8988T (cell line): ENCODE measurements around the gene SP100.

ENCODE experiments used
- DNase-seq: peaks from one replicate; pipeline ENCODE4 v3.0.0; 2011

Gene SP100

GRCh38 chr2:230564805-230565779 lies 149.1 kb downstream of the SP100 start:
- no peak for DNase-seq

- DNase-seq = no peak
These were observed 153.3 kb downstream of the SP100 start for GRCh38 chr2:230569298-230569697.

DNA sequence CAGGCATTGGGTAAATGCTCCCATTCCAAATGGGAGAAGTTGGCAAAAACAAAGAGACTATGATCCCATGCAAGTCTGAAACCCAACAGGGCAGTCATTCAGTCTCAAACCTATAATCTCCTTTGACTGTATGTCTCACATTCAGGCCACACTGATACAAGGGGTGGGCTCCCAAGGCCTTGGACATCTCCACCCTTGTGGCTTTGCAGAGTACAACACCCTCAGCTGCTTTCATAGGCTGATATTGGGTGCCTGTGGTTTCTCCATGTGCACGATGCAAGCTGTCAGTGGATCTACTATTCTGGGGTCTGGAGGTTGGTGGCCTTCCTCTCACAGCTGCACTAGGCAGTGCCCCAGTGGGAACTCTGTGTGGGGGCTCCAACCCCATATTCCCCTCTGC lies 155.0 kb downstream of the SP100 start:
- no peak for DNase-seq

DNA sequence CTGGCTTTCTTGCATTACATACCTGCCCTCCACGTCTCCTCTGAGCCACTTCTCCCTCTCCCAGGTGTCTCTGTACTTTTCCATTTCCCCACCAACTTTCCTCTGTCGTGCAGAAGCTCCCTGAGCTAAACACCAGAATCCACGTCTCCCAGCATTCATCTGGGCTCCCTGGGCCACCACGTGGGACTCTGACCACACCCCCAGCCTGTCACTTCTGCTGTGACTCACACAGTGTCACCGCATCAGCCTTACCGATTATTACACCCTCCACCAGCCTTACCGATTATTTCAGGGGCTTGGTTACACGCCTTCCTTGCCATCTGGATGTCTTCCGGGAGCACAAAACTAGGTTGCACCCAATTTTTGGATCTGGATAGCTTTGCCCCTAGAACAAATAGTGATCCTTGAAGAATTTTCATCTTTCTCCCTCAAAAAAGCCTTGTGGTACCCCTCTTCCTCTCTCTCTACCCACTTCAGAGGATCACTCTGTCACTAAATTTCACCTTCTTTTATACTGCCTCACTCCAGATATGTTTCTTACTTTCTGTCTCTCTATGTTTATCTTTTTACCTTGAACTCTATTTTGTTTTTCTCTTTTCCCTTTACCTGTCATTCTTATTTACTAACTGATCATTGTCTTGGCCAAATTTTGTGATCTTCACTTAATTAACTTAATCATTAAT lies 159.8 kb downstream of the SP100 start:
- no peak for DNase-seq

DNA sequence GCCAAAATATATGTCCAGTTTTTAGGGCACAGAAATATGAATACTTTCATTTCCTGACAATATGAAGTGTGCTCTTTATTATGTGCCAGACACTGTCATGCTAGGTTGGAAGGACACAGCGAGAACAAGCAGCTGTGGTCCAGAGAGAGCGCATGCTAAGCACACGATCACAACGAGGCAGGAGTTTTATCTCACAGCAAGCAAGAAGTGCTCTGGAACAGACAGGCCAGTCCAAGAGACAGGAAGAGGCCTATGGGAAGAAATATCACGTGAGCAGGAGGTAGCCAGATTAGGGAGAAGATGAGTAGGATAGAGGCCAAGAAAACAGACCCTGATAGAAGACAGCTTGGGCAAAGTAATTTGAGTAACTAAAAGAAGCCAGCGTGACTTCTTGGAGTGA lies 161.1 kb downstream of the SP100 start:
- no peak for DNase-seq

GRCh38 chr2:230578106-230578505 lies 162.1 kb downstream of the SP100 start:
- no peak for DNase-seq

DNA sequence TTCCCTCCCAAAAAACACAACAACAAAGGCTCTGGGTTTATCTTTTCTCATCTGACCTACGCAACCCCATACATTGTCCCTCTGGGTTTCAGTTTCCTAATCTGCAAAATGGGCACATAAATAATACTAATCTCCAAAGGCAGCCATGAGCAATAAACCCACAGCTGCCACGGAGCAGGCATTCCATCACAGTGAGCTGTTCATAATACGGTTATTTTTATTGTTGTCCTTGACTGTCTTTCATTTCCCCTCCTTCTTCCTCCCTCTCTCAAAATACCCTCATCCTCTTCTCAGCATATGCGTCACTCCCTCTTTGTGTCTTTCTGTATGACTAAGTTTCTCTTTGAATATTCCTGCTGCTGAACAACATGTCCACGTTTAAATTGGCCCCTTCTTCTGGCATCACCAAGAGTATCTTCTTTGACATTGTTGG lies 166.9 kb downstream of the SP100 start:
- DNase-seq = no peak

DNA sequence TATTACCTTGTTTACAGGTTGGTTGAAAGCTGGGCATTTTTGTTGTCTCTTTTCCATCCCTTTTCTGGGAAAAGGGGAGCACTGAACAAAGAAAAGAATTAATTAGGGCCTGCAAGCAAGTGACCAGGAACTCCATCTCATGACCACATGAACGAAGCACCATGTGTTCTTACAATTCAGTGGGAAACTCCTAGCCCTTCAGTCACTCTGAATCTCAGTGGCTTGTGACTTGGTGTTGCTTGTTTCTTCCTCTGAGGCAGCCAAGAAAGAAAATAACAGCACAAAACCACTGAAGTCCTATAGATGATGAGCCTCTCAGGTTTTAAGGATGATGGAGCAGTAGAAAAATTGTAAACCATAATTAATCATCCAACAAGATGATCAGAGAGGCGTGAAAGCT lies 167.6 kb downstream of the SP100 start:
- no peak for DNase-seq

GRCh38 chr2:230586328-230586982 lies 170.5 kb downstream of the SP100 start:
- no peak for DNase-seq

DNA sequence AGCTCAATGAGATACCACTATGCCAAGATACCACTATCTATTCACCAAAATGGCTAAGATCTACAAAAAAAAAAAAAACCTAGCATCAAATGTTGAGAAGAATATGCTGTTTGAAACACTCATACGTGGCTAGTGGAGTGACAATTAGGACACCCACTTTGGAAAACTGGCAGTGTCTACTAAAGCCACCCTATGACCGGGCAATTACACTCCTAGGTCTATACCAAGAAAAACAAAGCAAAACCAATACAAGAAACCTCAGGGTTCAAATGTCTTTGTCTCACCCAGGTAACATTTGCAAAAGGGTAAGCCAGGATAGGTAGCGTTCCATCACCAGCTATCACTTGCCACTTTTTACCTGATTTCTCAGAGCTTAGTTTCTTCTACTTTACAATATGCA lies 173.0 kb downstream of the SP100 start:
- DNase-seq = no peak

- DNase-seq = no peak
These were observed 173.6 kb downstream of the SP100 start for GRCh38 chr2:230589497-230590015.

GRCh38 chr2:230590333-230590732 lies 174.3 kb downstream of the SP100 start:
- no peak for DNase-seq

- DNase-seq = no peak
These were observed 175.8 kb downstream of the SP100 start for GRCh38 chr2:230591850-230592249.

- no peak for DNase-seq
These were observed 176.8 kb downstream of the SP100 start for GRCh38 chr2:230592775-230593174.
